Stimulated activated CD4-positive, alpha-beta T cell treated with anti-CD3 and anti-CD28 coated beads, Interleukin-4, amount 100 ng/mL, for 4 hours (primary cell): Measurements from ENCODE around the gene TTLL6.

Experiments used
- DNase-seq, 2 experiments: peaks; one replicate each; pipeline ENCODE4 v3.0.0-alpha.2; 2020

Gene TTLL6

GRCh38 chr17:48757524-48757961 is 59.5 kb downstream of the TTLL6 start:
- no peak for DNase-seq

GRCh38 chr17:48756830-48757251 is 60.2 kb downstream of the TTLL6 start:
- DNase-seq, result no peak

GRCh38 chr17:48755356-48755755 is 61.7 kb downstream of the TTLL6 start:
- no peak for DNase-seq

GRCh38 chr17:48754500-48755261 is 62.3 kb downstream of the TTLL6 start:
- DNase-seq, result no peak

- no peak for DNase-seq
Observed at GRCh38 chr17:48753794-48754499, 63.1 kb downstream of the TTLL6 start.

GRCh38 chr17:48752399-48753288 is 64.4 kb downstream of the TTLL6 start:
- DNase-seq, result no peak

GRCh38 chr17:48751733-48752398 is 65.2 kb downstream of the TTLL6 start:
- no peak for DNase-seq

- no peak for DNase-seq
Observed at GRCh38 chr17:48751172-48751571, 65.9 kb downstream of the TTLL6 start.

GRCh38 chr17:48749621-48750553 is 67.1 kb downstream of the TTLL6 start:
- DNase-seq, result no peak

GRCh38 chr17:48748718-48749566 is 68.1 kb downstream of the TTLL6 start:
- DNase-seq, result no peak

GRCh38 chr17:48747445-48748363 is 69.3 kb downstream of the TTLL6 start:
- DNase-seq, result no peak

GRCh38 chr17:48746916-48747444 is 70.0 kb downstream of the TTLL6 start:
- DNase-seq, result no peak

GRCh38 chr17:48745381-48746275 is 71.4 kb downstream of the TTLL6 start:
- DNase-seq, result no peak

GRCh38 chr17:48740537-48740936 is 76.5 kb downstream of the TTLL6 start:
- no peak for DNase-seq

GRCh38 chr17:48738803-48739526 is 78.1 kb downstream of the TTLL6 start:
- DNase-seq, result no peak

GRCh38 chr17:48738424-48738802 is 78.6 kb downstream of the TTLL6 start:
- DNase-seq, result no peak

GRCh38 chr17:48737330-48738043 is 79.5 kb downstream of the TTLL6 start:
- DNase-seq, result no peak
